SK-N-DZ (cell line): ENCODE measurements around the gene GEMIN5.

Source experiments
- DNase-seq: peaks from one replicate; pipeline ENCODE4 v3.0.0-alpha.2; 2015; ENCODE audit warnings: low spot score

The GEMIN5 gene

DNA sequence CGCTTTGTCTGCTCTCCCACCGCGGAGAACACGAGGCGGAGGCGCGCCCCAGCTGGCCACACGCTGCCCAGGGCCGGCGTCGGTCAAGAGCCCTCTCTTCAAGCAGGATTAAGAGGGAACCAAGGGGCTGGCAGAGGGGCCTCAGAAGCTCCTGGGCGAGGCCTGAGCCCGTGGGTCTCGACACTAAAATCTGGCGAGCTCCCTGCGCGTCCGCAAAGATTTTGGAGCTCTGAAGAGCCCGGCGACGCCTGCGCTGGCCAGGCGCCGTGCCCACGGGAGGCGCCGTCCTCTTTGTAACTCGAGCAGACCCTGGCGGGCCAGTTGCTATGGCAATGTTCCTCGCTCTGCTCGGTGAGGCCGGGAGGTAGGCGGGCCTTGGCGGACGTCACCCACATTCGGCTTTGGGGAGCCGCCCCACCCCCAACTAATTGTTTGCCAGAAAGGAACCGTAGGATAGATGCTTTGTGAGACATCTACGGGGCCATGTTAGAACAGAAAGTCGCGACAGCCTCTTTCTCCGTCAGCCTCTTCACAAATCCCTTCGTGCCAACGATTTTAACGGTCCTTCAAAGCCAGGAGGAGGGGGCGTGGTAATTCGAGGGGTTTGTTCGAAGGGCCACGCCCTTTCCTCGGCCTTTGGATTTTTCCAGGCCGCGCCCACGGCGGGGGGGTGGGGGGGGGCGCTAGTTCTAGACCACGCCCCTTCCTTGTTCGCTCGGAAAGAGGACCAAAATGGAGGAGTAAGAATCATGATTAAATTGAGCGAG lies 80.3 kb downstream of the GEMIN5 start:
- peak; percentile 98 for DNase-seq

DNA sequence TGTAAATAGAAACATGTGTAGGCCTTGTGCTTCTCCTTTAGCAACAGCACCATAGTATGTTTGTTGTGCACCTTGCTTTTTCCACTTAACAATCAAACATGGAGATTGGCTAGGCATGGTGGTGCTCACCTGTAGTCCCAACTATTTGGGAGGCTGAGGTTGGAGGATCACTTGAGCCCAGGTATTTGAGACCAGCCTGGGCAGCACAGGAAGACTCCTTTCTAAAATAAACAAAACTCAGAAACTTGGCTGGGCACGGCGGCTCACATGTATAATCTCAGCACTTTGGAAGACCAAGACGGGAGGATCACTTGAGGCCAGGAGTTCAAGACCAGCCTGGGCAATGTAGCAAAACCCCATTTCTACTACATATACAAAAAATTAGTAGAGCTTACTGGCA lies 86.7 kb downstream of the GEMIN5 start:
- no peak for DNase-seq

DNA sequence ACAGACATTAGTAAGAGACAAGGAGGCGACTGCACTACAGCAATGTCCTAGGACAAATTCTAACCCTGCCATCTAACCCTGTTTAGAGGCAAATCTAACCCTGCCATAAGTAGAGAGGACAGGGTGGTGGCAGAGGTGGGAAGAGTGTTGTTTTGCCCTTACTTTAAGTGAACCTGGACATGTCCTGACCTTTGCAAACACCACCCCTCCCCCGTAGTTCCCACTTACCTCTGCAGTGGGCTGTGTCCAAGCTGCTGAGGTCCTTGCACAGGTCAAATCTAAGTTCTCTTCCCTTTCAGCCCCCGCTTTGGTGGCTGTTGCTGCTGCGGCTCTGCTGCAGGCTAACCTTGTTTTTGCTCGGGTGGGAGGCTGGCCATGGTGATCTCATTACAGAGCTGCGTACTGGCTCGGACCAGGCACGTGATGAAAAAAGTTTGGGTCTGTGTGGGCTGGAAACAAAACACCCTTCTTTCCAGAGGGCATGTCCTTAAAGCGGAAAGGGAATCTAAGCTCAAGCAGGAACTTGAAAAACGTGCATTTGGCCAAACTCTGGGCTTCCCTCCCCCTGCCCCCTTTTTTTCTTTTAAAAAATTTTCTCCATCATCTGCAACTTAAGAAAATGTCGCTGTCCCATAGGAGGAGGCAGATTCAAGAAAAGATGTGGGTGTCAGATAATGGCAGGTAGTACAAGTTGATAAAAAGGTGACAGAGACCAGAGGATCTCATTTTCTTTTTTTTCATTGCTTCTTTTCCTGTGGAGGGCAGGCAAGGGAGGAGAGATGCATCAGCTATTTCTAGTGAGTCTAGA lies 87.6 kb downstream of the GEMIN5 start, which contains the start of gene FAXDC2:
FAXDC2 (minus strand) TSS at position 349 of the 808 bp plus-strand sequence. CDS start 12,425 bp downstream, outside the sequence.
- DNase-seq = peak; percentile 71

DNA sequence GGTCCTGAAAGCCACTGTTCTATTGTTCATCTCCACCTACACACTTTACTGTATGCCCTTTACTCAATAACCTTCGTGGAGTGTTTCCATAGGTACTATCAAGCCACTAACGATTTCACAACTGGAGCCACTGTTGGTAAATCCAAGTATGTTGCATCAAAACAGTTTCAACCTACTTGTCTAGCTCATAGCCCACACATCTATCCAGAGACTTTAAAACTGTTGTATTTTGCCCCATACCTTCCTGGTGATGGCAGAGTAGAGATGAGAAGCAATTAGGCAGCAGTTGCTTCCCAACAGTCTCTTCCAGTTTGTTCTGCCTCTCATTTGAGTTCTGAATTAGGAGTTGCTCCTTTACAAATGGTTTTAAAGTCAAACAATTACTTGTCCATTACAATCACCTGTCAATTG lies 88.2 kb downstream of the GEMIN5 start:
- DNase-seq = no peak

DNA sequence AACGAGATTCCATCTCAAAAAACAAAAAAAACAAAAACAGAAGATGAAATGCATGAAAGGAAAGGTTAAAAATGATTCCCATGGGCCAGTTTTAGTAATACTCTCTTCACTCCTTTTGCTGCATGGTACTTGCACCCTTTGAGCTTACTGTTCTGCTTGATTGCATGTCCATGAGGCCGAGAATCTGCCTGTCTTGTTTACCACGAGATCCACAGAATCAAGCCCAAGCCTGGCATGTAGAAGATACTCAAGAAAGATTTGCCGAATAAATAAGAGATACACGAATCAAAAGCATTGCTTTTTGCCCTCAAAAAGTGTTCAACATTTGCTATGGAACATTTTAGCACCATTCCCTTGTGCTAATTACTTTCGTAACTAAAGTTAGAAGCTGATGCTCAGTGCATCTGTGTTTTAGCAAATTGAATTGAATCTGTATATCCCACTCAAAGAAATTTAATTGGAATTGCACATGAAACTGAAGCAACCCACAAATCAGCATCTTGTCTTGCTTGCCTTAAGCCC lies 88.7 kb downstream of the GEMIN5 start:
- DNase-seq = no peak

DNA sequence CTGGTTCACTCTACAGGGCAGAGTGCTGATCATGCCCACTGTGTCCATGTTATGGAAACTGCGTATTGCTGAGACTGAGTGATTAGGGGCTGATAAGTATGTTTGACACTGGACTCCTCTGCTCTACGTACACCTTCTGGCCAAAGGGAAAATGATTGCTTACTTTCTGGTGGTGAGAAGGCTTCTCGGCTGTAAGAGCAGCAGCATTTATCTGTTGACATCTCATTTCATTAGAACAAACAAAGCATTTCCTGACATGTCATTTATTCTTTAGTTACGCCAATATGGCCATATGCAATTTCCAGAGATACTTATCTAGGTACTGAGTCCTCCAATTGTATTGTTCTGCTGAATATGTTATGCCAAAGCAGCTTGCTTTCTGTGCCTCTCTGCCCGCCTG lies 93.2 kb downstream of the GEMIN5 start:
- peak; percentile 64 for DNase-seq

DNA sequence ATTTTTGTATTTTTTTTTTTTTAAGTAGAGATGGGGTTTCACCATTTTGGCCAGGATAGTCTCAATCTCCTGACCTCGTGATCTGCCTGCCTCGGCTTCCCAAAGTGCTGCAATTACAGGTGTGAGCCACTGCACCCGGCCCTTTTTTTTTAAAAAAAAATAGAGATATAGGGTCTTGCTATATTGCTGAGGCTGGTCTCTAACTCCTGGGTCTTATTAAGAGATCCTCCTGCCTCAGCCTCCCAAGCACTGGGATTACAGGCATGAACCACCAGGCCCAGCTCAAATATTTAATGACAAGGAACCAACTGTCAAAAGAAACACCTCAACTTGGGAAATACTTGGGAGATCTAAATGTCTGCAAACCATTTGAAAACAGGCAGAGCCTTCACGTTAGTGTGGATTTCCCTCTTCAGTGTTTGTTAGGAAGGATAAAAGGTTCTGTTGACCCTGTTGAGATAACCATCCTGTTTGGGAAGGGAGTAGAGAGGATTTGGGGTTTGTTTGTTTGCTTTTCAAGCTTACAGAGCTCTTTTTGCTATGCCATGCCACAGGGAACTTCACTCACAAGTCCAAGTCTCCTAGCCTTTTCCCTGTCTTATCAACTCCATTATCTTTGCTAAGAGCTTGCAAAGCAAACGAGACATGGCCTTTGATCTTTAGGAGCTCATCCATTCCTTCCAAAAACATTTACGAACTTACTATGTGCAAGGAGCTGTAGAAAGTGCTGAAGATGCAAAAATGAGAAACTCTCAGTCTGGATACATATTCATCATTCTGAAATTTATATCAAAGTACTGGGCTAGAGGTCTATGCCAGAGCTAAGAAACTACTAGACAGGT lies 95.1 kb downstream of the GEMIN5 start:
- DNase-seq = no peak

DNA sequence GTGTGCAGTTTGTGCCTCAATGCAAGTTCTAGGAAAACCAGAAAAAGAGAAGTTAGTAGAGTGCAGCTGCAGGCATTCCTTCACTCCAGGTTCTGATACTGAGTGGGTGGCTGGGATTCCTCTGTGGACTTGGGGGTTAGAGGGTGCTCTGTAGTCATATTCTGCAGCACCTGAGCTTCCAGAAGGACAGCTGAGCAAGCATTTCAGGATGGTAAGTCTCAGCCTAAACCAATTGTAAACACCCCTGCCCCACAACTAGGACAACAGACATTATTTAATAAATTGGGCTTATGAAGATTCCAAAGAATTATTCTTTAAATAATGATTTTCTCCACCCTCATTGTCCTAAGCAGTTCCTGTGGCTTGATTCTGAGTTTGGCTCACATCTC lies 96.7 kb downstream of the GEMIN5 start:
- no peak for DNase-seq

DNA sequence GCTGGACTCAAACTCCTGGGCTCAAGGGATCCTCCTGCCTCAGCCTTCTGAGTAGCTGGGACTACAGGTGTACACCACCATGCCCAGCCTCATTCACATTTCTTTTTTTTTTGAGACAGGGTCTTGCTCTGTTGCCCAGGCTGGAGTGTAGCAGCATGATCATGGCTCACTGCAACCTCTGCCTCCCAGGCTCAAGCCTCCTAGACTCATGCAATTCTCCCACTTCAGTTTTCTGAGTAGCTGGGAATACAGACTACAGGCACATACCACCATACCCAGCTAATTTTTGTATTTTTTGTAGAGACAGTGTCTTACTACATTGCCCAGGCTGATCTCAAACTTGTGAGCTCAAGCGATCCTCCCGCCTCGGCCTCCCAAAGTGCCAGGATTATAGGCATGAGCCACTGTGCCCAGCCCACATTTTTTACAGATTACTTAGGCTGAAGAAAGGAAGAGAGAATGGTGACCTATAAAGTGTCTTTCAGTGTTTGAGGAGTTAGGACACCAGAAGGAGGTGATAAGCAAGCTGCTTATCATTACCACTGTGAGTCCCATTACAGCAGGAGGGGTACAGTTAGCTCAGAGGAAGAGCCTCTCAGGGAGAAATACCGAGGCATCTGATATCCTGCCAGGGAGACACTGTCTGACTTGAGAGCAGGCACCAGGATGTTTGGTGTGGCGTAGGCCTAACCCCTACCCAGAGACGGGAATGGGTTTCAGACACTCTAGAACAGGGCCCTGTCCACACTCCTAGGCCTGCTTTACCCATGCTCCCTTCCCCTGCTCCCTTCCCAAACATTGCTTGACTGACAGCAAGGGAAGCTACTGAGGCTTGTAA lies 97.4 kb downstream of the GEMIN5 start:
- DNase-seq = no peak
